Subcutaneous adipose tissue (tissue), 4 donors: ENCODE measurements around the gene VAPA. TPM values are rescaled to one million over a fixed set of nuclear protein-coding genes. Genes with fewer than 3 reads are reported as not detected.

Experiments
- total RNA-seq, 4 donors: library from RNA; depleted of rRNA; stranded (reverse); fragments of >200 nt; gene quantifications; one replicate each; pipeline ENCODE4 v1.1.0, GENCODE V29; 2016
- TF ChIP-seq, protein P1 (sequence below): fragments of 450-650 bp; IDR thresholded peaks from one replicate; pipeline ENCODE4 v1.5.1; 2016; ENCODE audit warnings: low read depth, mild to moderate bottlenecking, control low read depth, antibody characterized with exemption, moderate library complexity

VAPA gene
- total RNA-seq: 100 to 1,000 TPM; 176 to 282 (median 249) TPM

- TF ChIP-seq, protein P1, sequence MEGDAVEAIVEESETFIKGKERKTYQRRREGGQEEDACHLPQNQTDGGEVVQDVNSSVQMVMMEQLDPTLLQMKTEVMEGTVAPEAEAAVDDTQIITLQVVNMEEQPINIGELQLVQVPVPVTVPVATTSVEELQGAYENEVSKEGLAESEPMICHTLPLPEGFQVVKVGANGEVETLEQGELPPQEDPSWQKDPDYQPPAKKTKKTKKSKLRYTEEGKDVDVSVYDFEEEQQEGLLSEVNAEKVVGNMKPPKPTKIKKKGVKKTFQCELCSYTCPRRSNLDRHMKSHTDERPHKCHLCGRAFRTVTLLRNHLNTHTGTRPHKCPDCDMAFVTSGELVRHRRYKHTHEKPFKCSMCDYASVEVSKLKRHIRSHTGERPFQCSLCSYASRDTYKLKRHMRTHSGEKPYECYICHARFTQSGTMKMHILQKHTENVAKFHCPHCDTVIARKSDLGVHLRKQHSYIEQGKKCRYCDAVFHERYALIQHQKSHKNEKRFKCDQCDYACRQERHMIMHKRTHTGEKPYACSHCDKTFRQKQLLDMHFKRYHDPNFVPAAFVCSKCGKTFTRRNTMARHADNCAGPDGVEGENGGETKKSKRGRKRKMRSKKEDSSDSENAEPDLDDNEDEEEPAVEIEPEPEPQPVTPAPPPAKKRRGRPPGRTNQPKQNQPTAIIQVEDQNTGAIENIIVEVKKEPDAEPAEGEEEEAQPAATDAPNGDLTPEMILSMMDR: no peak
Observed at GRCh38 chr18:9913526-9914333, at the start of gene VAPA. Gene VAPA, plus strand, starts transcription at chr18:9914016. Its CDS starts 241 bp downstream, at chr18:9914257.

DNA sequence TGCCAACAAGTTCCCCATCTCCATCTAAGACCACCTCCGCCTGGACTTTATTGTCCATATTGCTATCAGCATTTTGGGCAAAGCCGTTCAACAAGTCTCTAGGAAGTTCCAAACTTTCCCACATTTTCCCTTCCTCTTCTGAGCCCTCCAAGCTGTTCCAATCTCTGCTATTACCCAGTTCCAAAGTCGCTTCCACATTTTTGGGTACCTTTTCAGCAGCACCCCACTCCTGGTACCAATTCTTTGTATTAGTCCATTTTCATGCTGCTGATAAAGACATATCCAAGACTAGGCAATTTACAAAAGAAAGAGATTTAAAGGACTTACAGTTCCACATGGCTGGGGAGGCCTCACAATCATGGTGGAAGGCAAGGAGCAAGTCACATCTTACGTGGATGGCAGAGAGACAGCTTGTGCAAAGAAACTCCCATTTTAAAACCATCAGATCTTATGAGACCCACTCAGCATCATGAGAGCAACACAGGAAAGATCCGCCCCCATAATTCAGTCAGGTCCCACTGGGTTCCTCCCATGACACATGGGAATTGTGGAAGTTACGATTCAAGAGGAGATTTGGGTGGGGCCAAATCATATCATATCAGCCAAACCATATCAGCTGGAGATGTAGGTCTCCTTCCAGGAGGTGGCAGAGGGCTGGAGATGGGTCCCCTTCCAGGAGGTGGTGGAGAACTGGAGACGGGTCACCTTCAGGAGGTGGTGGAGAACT is 47.9 kb upstream of the VAPA start:
- TF ChIP-seq, protein P1: no peak

GRCh38 chr18:9866627-9867026 is 47.2 kb upstream of the VAPA start:
- TF ChIP-seq, protein P1: no peak

DNA sequence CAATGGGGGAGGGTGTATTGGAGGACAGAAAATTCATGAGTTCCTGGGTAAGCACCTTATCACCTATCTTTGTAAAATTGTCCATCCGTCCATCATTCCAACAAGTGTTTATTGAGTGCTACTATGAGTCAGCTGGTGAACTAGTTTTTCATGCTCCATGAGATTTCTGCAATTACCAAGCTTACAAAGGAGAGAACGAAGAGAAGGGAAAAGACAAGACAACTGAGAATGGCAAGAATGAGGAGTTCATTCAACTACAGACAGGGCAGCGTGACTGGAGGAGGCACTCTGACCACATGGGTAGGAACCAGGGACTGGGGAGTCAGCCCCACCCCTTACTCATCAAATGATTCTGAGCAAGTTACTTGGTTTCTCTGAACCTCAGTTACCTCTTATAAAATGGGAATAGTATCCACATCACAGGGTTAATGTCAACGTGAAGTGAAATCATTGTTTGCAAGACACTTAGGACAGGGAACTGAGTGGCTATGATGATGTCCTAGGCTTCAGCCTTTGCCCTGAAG is 46.7 kb upstream of the VAPA start:
- TF ChIP-seq, protein P1: no peak

DNA sequence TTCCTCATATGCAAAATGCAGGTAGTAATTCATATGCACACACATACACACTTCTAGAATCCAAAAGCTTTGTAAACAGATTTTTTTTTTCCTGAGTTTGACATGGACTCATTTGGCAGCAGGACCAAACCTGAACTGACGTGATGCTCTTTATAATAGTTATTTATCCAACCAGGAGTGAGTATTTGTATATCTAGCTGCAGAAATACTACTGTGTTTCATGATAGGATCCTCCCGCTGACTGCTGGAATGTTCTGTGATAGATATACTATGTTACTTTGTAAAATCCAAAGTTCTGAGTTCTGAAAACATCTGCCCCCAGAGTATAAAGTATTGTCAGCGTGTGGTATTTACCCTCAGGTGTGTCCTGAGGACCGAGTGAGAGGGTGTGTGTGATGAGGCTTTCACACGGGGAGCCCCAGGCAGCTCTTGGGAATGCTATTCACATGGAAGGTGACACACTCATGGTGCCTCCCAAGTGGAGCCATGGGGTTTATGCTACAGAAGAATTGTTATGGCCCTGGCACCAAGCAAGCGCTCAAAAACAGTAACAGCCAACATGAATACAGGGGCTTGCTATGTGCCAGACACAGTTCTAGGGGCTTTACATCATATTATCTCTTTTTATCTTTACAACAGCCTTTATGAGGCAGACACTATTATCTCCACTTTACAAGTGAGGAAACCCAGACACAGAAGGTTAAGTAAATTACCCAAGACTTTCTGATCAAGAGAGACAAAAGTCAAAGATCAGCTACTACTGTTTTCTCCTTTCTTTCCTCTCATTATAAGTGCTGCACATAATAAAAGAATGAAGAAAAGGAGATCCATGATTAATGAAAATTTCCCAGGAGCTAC is 44.7 kb upstream of the VAPA start:
- TF ChIP-seq, protein P1: no peak

DNA sequence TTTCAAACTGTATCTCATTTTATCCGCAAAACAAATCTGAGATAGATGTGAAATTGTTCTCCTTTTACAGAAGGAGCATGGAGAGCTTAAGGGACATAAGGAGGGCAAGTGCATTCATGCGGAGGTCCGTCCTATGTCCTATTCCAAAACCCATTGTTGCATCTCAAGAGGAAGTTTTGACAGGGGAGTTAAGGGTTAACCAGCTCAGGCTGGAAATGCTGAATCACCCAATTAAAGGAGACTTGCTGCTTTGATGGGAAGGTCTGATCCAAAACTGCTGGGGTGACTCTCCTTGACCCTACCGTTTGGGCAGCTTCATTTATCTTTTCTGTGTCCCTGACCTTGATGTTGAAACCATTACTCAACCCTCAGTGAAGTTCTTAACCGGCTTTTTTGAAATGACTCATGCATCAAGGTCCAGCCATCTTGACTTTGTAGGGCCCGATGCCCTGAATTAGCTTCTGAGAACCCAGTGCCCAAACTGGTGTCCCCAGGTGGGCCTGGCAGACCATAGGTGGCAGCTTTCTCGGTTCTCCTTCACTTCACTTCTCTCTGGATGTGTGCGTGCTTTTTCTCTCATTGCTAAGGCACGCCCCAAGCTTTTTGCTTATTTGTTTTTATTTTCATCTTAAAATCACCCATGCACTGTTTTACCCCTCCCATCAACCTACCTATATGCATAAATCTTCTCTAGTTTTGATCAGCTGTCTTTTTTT is 43.9 kb upstream of the VAPA start:
- TF ChIP-seq, protein P1: no peak
